ENCODE data around the gene DENND5B.

DNA sequence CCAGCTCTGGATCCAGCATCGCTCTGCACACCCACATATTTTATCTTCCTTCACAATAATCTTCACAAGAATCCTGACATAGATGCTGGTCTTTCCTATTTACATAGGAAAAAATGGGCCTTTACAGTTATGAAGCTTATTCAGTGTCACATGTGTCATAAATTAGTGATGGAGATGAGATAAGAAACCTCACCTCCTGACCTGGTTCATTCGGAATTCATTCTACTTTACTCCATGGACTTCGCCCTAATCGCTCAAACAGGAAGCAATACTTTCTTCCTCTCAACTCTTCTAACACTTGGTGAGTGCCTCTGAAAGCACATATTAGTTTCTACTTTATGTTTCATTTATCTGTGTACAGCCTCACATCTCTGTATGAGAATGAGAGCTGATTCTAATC is 253.0 kb downstream of the DENND5B start:
- TF ChIP-seq POLR2AphosphoS5 (IDR thresholded peaks at IDR 0.05), result no peak
- TF ChIP-seq, protein P1, sequence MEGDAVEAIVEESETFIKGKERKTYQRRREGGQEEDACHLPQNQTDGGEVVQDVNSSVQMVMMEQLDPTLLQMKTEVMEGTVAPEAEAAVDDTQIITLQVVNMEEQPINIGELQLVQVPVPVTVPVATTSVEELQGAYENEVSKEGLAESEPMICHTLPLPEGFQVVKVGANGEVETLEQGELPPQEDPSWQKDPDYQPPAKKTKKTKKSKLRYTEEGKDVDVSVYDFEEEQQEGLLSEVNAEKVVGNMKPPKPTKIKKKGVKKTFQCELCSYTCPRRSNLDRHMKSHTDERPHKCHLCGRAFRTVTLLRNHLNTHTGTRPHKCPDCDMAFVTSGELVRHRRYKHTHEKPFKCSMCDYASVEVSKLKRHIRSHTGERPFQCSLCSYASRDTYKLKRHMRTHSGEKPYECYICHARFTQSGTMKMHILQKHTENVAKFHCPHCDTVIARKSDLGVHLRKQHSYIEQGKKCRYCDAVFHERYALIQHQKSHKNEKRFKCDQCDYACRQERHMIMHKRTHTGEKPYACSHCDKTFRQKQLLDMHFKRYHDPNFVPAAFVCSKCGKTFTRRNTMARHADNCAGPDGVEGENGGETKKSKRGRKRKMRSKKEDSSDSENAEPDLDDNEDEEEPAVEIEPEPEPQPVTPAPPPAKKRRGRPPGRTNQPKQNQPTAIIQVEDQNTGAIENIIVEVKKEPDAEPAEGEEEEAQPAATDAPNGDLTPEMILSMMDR (IDR thresholded peaks at IDR 0.05 in 8 of 11, conservative IDR thresholded peaks at IDR 0.05 in 3 of 11), result no peak
